HEK293 (cell line): ENCODE results near the gene CERS4.
A peak's percentile ranks its signal among the peaks of the same experiment; 100 is the strongest.

ENCODE experiments used
- CTCF ChIP-seq: fragments of 450-650 bp; formaldehyde crosslinking; IDR thresholded peaks from 2 replicates; pipeline ENCODE4 v1.5.1; 2016; ENCODE audit warnings: missing biosample characterization, missing genetic modification characterization
- KLF1 ChIP-seq: fragments of 450-650 bp; formaldehyde crosslinking; IDR thresholded peaks from 2 replicates; pipeline ENCODE4 v1.5.1; 2016; ENCODE audit warnings: missing biosample characterization, missing genetic modification characterization
- KLF10 ChIP-seq: fragments of 450-650 bp; IDR thresholded peaks from 2 replicates; pipeline ENCODE4 v1.5.1; 2018; ENCODE audit warnings: missing biosample characterization, mild to moderate bottlenecking, missing genetic modification characterization
- SP2 ChIP-seq: fragments of 450-650 bp; formaldehyde crosslinking; IDR thresholded peaks from 2 replicates; pipeline ENCODE4 v1.5.1; 2016; ENCODE audit warnings: missing biosample characterization, missing genetic modification characterization
- TCF7L2 ChIP-seq: IDR thresholded peaks from 2 replicates; pipeline ENCODE4 v1.6.1; 2011; ENCODE audit warnings: low read depth, mild to moderate bottlenecking, inconsistent platforms, low read length, moderate library complexity, borderline replicate concordance
- WT1 ChIP-seq: fragments of 450-650 bp; formaldehyde crosslinking; IDR thresholded peaks from 2 replicates; pipeline ENCODE4 v1.5.1; 2016; ENCODE audit warnings: missing biosample characterization, missing genetic modification characterization
- ZBTB48 ChIP-seq: fragments of 450-650 bp; formaldehyde crosslinking; IDR thresholded peaks from 2 replicates; pipeline ENCODE4 v1.5.1; 2016; ENCODE audit warnings: missing biosample characterization, missing genetic modification characterization
- ZIC2 ChIP-seq: fragments of 450-650 bp; formaldehyde crosslinking; IDR thresholded peaks from 2 replicates; pipeline ENCODE4 v1.5.1; 2016; ENCODE audit warnings: missing biosample characterization, missing genetic modification characterization
- ZNF114 ChIP-seq: fragments of 450-650 bp; formaldehyde crosslinking; IDR thresholded peaks from 2 replicates; pipeline ENCODE4 v1.5.0; 2017; ENCODE audit warnings: missing biosample characterization, missing genetic modification characterization
- ZNF169 ChIP-seq: fragments of 450-650 bp; formaldehyde crosslinking; IDR thresholded peaks from 2 replicates; pipeline ENCODE4 v1.5.1; 2016; ENCODE audit warnings: missing biosample characterization, missing genetic modification characterization
- ZNF2 ChIP-seq: fragments of 450-650 bp; formaldehyde crosslinking; IDR thresholded peaks from 2 replicates; pipeline ENCODE4 v1.5.1; 2016; ENCODE audit warnings: missing biosample characterization, missing genetic modification characterization
- ZNF202 ChIP-seq: fragments of 450-650 bp; formaldehyde crosslinking; IDR thresholded peaks from 2 replicates; pipeline ENCODE4 v1.5.1; 2016; ENCODE audit warnings: missing biosample characterization, missing genetic modification characterization, borderline replicate concordance
- ZNF211 ChIP-seq: fragments of 450-650 bp; formaldehyde crosslinking; IDR thresholded peaks from 2 replicates; pipeline ENCODE4 v1.5.1; 2016; ENCODE audit warnings: low read depth, missing biosample characterization, missing genetic modification characterization
- ZNF302 ChIP-seq: fragments of 450-650 bp; formaldehyde crosslinking; IDR thresholded peaks from 2 replicates; pipeline ENCODE4 v1.5.1; 2016; ENCODE audit warnings: missing biosample characterization, missing genetic modification characterization, low read depth
- ZNF335 ChIP-seq: fragments of 450-650 bp; formaldehyde crosslinking; conservative IDR thresholded peaks from 2 replicates; pipeline ENCODE4 v1.5.1; 2016; ENCODE audit warnings: missing biosample characterization, missing genetic modification characterization
- ZNF354C ChIP-seq: fragments of 450-650 bp; formaldehyde crosslinking; IDR thresholded peaks from 2 replicates; pipeline ENCODE4 v1.5.1; 2016; ENCODE audit warnings: missing biosample characterization, missing genetic modification characterization, low read depth, borderline replicate concordance
- ZNF37A ChIP-seq: fragments of 450-650 bp; IDR thresholded peaks from 2 replicates; pipeline ENCODE4 v1.5.1; 2018; ENCODE audit warnings: missing biosample characterization, missing genetic modification characterization
- ZNF423 ChIP-seq: fragments of 450-650 bp; formaldehyde crosslinking; IDR thresholded peaks from 2 replicates; pipeline ENCODE4 v1.5.1; 2016; ENCODE audit warnings: missing biosample characterization, missing genetic modification characterization
- ZNF529 ChIP-seq: fragments of 450-650 bp; formaldehyde crosslinking; IDR thresholded peaks from 2 replicates; pipeline ENCODE4 v1.5.1; 2017; ENCODE audit warnings: missing genetic modification characterization, missing biosample characterization; ENCODE audit not compliant: insufficient replicate concordance
- ZNF544 ChIP-seq: fragments of 450-650 bp; formaldehyde crosslinking; IDR thresholded peaks from 2 replicates; pipeline ENCODE4 v1.5.0; 2017; ENCODE audit warnings: missing biosample characterization, missing genetic modification characterization
- ZNF558 ChIP-seq: fragments of 450-650 bp; formaldehyde crosslinking; IDR thresholded peaks from 2 replicates; pipeline ENCODE4 v1.5.1; 2016; ENCODE audit warnings: missing biosample characterization, missing genetic modification characterization
- ZNF571 ChIP-seq: fragments of 450-650 bp; formaldehyde crosslinking; IDR thresholded peaks from 2 replicates; pipeline ENCODE4 v1.5.0; 2017; ENCODE audit warnings: missing biosample characterization, missing genetic modification characterization
- ZNF580 ChIP-seq: fragments of 450-650 bp; formaldehyde crosslinking; IDR thresholded peaks from 2 replicates; pipeline ENCODE4 v1.5.1; 2016; ENCODE audit warnings: missing biosample characterization, missing genetic modification characterization
- ZNF623 ChIP-seq: fragments of 450-650 bp; formaldehyde crosslinking; IDR thresholded peaks from 2 replicates; pipeline ENCODE4 v1.5.1; 2016; ENCODE audit warnings: missing biosample characterization, missing genetic modification characterization
- ZNF626 ChIP-seq: fragments of 450-650 bp; sonication (Bioruptor Pico); formaldehyde crosslinking; IDR thresholded peaks from 2 replicates; pipeline ENCODE4 v1.5.1; 2018; ENCODE audit warnings: missing biosample characterization, missing genetic modification characterization, inconsistent platforms
- ZNF654 ChIP-seq: fragments of 450-650 bp; formaldehyde crosslinking; IDR thresholded peaks from 2 replicates; pipeline ENCODE4 v1.5.1; 2016; ENCODE audit warnings: low read depth, missing biosample characterization, missing genetic modification characterization
- ZNF660 ChIP-seq: fragments of 450-650 bp; IDR thresholded peaks from 2 replicates; pipeline ENCODE4 v1.5.1; 2018; ENCODE audit warnings: missing biosample characterization, mild to moderate bottlenecking, missing genetic modification characterization
- ZNF677 ChIP-seq: fragments of 450-650 bp; IDR thresholded peaks from 2 replicates; pipeline ENCODE4 v1.5.0; 2018; ENCODE audit warnings: missing biosample characterization, mild to moderate bottlenecking, missing genetic modification characterization, moderate library complexity
- ZSCAN16 ChIP-seq: fragments of 450-650 bp; formaldehyde crosslinking; IDR thresholded peaks from 2 replicates; pipeline ENCODE4 v1.5.1; 2016; ENCODE audit warnings: missing biosample characterization, missing genetic modification characterization
- TF ChIP-seq, protein P1 (sequence below): fragments of 450-650 bp; formaldehyde crosslinking; IDR thresholded peaks from 2 replicates; pipeline ENCODE4 v1.5.1; 2016; ENCODE audit warnings: missing biosample characterization, missing genetic modification characterization, low read depth
- TF ChIP-seq, protein P2 (sequence below): fragments of 450-650 bp; formaldehyde crosslinking; IDR thresholded peaks from 2 replicates; pipeline ENCODE4 v1.5.1; 2016; ENCODE audit warnings: missing biosample characterization, missing genetic modification characterization
- TF ChIP-seq, protein P3 (sequence below): fragments of 450-650 bp; formaldehyde crosslinking; IDR thresholded peaks from 2 replicates; pipeline ENCODE4 v1.5.1; 2016; ENCODE audit warnings: missing biosample characterization, missing genetic modification characterization
- TF ChIP-seq, protein P4 (sequence below): sonication (generic); formaldehyde crosslinking; IDR thresholded peaks from 2 replicates; pipeline ENCODE4 v1.8.1; 2022; ENCODE audit warnings: mild to moderate bottlenecking, moderate library complexity, missing genetic modification reagents

CERS4 gene

GRCh38 chr19:8307400-8307964, 98.3 kb downstream of the CERS4 start (continued):
- TF ChIP-seq, protein P1, sequence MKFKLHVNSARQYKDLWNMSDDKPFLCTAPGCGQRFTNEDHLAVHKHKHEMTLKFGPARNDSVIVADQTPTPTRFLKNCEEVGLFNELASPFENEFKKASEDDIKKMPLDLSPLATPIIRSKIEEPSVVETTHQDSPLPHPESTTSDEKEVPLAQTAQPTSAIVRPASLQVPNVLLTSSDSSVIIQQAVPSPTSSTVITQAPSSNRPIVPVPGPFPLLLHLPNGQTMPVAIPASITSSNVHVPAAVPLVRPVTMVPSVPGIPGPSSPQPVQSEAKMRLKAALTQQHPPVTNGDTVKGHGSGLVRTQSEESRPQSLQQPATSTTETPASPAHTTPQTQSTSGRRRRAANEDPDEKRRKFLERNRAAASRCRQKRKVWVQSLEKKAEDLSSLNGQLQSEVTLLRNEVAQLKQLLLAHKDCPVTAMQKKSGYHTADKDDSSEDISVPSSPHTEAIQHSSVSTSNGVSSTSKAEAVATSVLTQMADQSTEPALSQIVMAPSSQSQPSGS (tag by site-specific recombination), result no peak
- TF ChIP-seq ZNF202 (tag by site-specific recombination) (no peak), ZNF423 (no peak), ZNF558 (tag by site-specific recombination) (no peak), ZNF302 (no peak), ZNF2 (peak; percentile 68; the same call in 1 of the 2 replicates), ZNF660 (no peak), KLF10 (tag by site-specific recombination) (no peak), ZBTB48 (tag by site-specific recombination) (peak; percentile 39; the same call in 1 of the 2 replicates), ZIC2 (no peak), ZNF677 (tag by site-specific recombination) (no peak), ZSCAN16 (tag by site-specific recombination) (no peak), SP2 (no peak), TCF7L2 (no peak), ZNF529 (tag by site-specific recombination) (no peak), ZNF354C (no peak), ZNF623 (tag by site-specific recombination) (no peak), ZNF580 (no peak), ZNF626 (tag by site-specific recombination) (no peak), ZNF544 (no peak), KLF1 (tag by site-specific recombination) (no peak), ZNF654 (no peak), ZNF37A (tag by site-specific recombination) (no peak), WT1 (tag by site-specific recombination) (peak; percentile 37; the same call in 1 of the 2 replicates), ZNF114 (tag by site-specific recombination) (no peak), CTCF (tag by site-specific recombination) (peak; percentile 13; the same call in 1 of the 2 replicates), ZNF169 (no peak), ZNF211 (tag by site-specific recombination) (no peak), ZNF571 (tag by site-specific recombination) (no peak), ZNF335 (tag by site-specific recombination) (peak; percentile 55)
- TF ChIP-seq, protein P2, sequence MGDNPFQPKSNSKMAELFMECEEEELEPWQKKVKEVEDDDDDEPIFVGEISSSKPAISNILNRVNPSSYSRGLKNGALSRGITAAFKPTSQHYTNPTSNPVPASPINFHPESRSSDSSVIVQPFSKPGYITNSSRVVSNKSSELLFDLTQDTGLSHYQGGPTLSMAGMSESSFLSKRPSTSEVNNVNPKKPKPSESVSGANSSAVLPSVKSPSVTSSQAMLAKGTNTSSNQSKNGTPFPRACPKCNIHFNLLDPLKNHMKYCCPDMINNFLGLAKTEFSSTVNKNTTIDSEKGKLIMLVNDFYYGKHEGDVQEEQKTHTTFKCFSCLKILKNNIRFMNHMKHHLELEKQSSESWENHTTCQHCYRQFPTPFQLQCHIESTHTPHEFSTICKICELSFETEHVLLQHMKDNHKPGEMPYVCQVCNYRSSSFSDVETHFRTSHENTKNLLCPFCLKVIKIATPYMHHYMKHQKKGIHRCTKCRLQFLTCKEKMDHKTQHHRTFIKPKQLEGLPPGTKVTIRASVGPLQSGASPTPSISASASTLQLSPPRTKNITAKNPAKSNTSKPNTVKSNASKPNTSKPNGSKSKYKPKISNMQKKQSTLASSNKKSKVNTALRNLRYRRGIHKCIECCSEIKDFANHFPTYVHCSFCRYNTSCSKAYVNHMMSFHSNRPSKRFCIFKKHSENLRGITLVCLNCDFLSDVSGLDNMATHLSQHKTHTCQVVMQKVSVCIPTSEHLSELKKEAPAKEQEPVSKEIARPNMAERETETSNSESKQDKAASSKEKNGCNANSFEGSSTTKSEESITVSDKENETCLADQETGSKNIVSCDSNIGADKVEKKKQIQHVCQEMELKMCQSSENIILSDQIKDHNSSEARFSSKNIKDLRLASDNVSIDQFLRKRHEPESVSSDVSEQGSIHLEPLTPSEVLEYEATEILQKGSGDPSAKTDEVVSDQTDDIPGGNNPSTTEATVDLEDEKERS (tag by site-specific recombination), result no peak; the same call in 1 of the 2 replicates
- TF ChIP-seq, protein P3, sequence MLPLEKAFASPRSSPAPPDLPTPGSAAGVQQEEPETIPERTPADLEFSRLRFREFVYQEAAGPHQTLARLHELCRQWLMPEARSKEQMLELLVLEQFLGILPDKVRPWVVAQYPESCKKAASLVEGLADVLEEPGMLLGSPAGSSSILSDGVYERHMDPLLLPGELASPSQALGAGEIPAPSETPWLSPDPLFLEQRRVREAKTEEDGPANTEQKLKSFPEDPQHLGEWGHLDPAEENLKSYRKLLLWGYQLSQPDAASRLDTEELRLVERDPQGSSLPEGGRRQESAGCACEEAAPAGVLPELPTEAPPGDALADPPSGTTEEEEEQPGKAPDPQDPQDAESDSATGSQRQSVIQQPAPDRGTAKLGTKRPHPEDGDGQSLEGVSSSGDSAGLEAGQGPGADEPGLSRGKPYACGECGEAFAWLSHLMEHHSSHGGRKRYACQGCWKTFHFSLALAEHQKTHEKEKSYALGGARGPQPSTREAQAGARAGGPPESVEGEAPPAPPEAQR (tag by site-specific recombination), result no peak
- TF ChIP-seq, protein P4, sequence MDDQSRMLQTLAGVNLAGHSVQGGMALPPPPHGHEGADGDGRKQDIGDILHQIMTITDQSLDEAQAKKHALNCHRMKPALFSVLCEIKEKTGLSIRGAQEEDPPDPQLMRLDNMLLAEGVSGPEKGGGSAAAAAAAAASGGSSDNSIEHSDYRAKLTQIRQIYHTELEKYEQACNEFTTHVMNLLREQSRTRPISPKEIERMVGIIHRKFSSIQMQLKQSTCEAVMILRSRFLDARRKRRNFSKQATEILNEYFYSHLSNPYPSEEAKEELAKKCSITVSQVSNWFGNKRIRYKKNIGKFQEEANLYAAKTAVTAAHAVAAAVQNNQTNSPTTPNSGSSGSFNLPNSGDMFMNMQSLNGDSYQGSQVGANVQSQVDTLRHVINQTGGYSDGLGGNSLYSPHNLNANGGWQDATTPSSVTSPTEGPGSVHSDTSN (CRISPR knock-in tag), result no peak
